Muscle of leg (tissue), 11 donors: ENCODE measurements around the gene RPRM. TPM values are rescaled to one million over a fixed set of nuclear protein-coding genes. Genes with fewer than 3 reads are reported as not detected.

Source experiments
- DNase-seq: peaks from one replicate; pipeline ENCODE4 v3.0.0; 2013
- H3K27ac ChIP-seq: one replicate; pipeline ENCODE4 v1.5.1; 2013; ENCODE audit warnings: mild to moderate bottlenecking, low read length, control low read depth
- H3K27me3 ChIP-seq: one replicate; pipeline ENCODE4 v1.6.1; 2013; ENCODE audit warnings: low read length; ENCODE audit not compliant: control insufficient read depth, insufficient read depth
- H3K36me3 ChIP-seq: one replicate; pipeline ENCODE4 v1.6.1; 2013; ENCODE audit warnings: low read length; ENCODE audit not compliant: control insufficient read depth, insufficient read depth
- H3K4me1 ChIP-seq: one replicate; pipeline ENCODE4 v1.6.1; 2013; ENCODE audit warnings: low read length; ENCODE audit not compliant: control insufficient read depth, insufficient read depth
- H3K4me3 ChIP-seq: one replicate; pipeline ENCODE4 v1.5.1; 2013; ENCODE audit warnings: low read length, control low read depth
- H3K9me3 ChIP-seq: replicated peaks from 2 replicates; pipeline ENCODE4 v1.6.1; 2013; ENCODE audit warnings: low read depth, low read length; ENCODE audit not compliant: control insufficient read depth
- WGBS: methylation state at CpG from one replicate; pipeline ENCODE4 v1.1.5; 2013; ENCODE audit warnings: missing lambda C conversion rate; ENCODE audit not compliant: insufficient coverage; 5-methylcytosine and 5-hydroxymethylcytosine counted together
- polyA plus RNA-seq, 8 donors: library from polyadenylated mRNA; unstranded; fragments of 120-200 nt; gene quantifications; one replicate each; pipeline versions ENCODE4 v1.2.1 to v1.2.3, GENCODE V29; 2013; ENCODE audit warnings: inconsistent platforms in 1 of 8, low replicate concordance in 1 of 8; ENCODE audit not compliant: insufficient read length in 8 of 8, insufficient read depth in 1 of 8
- total RNA-seq: library from RNA; stranded (reverse); fragments of 120-200 nt; gene quantifications from one replicate; pipeline ENCODE4 v1.2.4, GENCODE V29; 2013

The RPRM gene
- total and polyA plus RNA-seq, 9 donors: 5.6 to 30.5 (median 12.4) TPM

GRCh38 chr2:153431114-153431513 lies 47.4 kb downstream of the RPRM start:
- Histone ChIP-seq H3K27me3 (no peaks in the 10 kb centered on the region), H3K9me3 (no peaks in the 10 kb centered on the region), H3K4me1 (no peaks in the 10 kb centered on the region), H3K27ac (no peak overlapping the region), H3K4me3 (no peak overlapping the region), H3K36me3 (no peaks in the 10 kb centered on the region)
- no peak for DNase-seq
- WGBS: no CpG with 5 or more reads among the region's 1 CpG
